ENCODE measurements around the gene PCDHB14.

DNA sequence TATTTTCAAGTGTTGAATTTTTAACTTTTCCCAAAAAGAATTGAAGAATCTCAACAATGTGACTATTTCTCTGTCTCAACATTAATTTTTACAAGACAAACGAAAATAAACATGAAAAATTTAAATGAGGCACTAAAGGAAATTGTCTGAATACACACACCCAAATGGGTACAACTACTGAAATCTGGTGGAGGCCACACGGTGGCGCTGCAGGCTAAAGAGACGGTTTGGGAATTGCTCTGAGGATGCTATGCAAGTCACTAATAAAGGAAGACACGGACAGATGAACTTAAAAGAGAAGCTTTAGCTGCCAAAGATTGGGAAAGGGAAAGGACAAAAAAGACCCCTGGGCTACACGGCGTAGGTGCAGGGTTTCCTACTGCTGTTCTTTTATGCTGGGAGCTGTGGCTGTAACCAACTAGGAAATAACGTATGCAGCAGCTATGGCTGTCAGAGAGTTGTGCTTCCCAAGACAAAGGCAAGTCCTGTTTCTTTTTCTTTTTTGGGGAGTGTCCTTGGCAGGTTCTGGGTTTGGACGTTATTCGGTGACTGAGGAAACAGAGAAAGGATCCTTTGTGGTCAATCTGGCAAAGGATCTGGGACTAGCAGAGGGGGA lies 30.9 kb upstream of the PCDHB14 start, which contains the start of gene PCDHB10:
- TF ChIP-seq FOS (IDR thresholded peaks at IDR 0.05; ENCODE audit: low read depth, low read length) (no peak), POLR2A (IDR thresholded peaks at IDR 0.05; ENCODE audit: low read depth, low read length) (no peak), SMC3 (IDR thresholded peaks at IDR 0.05; ENCODE audit: low read depth, low read length) (no peak), MAFK (IDR thresholded peaks at IDR 0.05; ENCODE audit: low read depth, low read length) (no peak), RAD21 (IDR thresholded peaks at IDR 0.05; ENCODE audit: low read length) (peak; percentile 22; the same call in 1 of the 2 replicates), RFX5 (IDR thresholded peaks at IDR 0.05; ENCODE audit: low read depth, low read length) (no peak), MXI1 (IDR thresholded peaks at IDR 0.05; ENCODE audit: borderline replicate concordance, low read depth, low read length) (no peak), RCOR1 (IDR thresholded peaks at IDR 0.05; ENCODE audit: insufficient replicate concordance, low read length) (no peak), BHLHE40 (IDR thresholded peaks at IDR 0.05; ENCODE audit: low read depth, low read length) (no peak), MAZ (IDR thresholded peaks at IDR 0.05; ENCODE audit: borderline replicate concordance, low read depth, low read length) (no peak), CEBPB (IDR thresholded peaks at IDR 0.05; ENCODE audit: low read depth, low read length) (no peak)
- TF ChIP-seq, protein P1, sequence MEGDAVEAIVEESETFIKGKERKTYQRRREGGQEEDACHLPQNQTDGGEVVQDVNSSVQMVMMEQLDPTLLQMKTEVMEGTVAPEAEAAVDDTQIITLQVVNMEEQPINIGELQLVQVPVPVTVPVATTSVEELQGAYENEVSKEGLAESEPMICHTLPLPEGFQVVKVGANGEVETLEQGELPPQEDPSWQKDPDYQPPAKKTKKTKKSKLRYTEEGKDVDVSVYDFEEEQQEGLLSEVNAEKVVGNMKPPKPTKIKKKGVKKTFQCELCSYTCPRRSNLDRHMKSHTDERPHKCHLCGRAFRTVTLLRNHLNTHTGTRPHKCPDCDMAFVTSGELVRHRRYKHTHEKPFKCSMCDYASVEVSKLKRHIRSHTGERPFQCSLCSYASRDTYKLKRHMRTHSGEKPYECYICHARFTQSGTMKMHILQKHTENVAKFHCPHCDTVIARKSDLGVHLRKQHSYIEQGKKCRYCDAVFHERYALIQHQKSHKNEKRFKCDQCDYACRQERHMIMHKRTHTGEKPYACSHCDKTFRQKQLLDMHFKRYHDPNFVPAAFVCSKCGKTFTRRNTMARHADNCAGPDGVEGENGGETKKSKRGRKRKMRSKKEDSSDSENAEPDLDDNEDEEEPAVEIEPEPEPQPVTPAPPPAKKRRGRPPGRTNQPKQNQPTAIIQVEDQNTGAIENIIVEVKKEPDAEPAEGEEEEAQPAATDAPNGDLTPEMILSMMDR (conservative IDR thresholded peaks at IDR 0.05; ENCODE audit: low read depth, low read length), result peak; percentile 35
- TF ChIP-seq, protein P2, sequence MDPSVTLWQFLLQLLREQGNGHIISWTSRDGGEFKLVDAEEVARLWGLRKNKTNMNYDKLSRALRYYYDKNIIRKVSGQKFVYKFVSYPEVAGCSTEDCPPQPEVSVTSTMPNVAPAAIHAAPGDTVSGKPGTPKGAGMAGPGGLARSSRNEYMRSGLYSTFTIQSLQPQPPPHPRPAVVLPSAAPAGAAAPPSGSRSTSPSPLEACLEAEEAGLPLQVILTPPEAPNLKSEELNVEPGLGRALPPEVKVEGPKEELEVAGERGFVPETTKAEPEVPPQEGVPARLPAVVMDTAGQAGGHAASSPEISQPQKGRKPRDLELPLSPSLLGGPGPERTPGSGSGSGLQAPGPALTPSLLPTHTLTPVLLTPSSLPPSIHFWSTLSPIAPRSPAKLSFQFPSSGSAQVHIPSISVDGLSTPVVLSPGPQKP (IDR thresholded peaks at IDR 0.05; ENCODE audit: borderline replicate concordance, low read depth, low read length), result no peak
- TF ChIP-seq, protein P3, sequence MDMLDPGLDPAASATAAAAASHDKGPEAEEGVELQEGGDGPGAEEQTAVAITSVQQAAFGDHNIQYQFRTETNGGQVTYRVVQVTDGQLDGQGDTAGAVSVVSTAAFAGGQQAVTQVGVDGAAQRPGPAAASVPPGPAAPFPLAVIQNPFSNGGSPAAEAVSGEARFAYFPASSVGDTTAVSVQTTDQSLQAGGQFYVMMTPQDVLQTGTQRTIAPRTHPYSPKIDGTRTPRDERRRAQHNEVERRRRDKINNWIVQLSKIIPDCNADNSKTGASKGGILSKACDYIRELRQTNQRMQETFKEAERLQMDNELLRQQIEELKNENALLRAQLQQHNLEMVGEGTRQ (IDR thresholded peaks at IDR 0.05; ENCODE audit: low read depth, low read length), result no peak

All from IMR-90 (cell line).